GM18520 (cell line): ENCODE measurements around the gene MLLT1.

Source experiments
- ATAC-seq: cut with Tn5 transposase; IDR thresholded peaks from one replicate; pipeline ENCODE4 v1.9.1; 2021; ENCODE audit not compliant: unreplicated experiment

Gene MLLT1

DNA sequence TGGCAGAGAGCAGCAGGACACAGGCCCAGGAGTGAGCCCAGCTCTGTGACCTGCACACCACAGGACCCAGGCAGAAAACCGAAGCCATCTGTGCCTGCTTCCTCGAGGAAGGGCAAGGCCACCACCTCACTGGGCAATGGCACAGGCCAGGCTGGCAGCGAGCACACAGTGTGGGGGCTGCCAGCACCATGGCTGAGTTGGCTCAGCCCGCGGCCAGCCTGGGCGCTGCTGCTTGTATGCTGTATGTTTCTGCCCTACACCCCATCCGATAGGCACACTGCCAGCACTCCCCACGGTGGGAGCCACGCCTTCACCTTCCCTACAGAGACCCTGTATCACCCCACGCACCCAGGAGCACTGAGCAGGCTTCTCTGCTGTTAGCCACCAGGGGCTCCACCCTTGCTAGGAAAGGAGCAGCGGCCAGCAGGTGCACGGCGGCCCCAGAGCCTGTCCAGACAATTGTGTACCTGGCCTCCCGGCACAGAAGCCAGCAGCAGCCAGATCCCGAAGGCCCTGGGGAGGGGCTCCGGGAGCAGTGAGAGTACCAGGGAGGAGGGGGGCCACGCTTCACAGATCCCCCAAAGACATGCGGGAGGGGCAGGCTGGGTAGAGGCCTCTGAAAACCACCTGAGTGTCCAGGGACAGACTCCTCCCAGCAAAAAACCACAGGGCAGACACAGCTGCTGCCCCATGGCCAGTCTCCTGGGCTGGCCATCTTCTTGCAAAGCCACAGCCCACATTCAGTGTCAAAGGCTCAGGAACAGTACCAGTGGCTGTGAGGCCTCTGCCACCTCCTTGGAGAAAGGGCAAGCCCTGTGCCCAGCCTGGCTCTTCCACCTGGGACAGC lies 56.1 kb downstream of the MLLT1 start:
- ATAC-seq: no peak

DNA sequence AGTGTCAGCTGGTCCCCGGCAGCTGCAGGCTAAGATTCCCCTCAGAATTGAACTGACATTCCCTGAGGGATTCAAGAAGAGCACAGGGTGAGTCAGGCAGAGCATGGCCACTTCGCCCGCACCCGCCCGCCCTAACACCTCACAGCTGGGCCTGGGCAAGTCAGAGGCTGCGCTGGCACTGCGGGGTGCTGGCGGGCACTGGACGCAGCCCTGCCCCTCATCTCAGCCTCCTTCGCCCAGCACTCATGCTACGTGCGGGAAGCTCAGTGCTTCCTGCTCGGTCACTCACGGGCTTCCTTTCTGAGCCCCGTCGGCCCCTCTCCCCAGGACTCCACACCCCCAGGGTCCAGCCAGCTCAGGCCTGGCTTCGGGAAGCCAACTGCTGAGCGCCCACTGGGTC lies 56.9 kb downstream of the MLLT1 start:
- ATAC-seq: no peak

DNA sequence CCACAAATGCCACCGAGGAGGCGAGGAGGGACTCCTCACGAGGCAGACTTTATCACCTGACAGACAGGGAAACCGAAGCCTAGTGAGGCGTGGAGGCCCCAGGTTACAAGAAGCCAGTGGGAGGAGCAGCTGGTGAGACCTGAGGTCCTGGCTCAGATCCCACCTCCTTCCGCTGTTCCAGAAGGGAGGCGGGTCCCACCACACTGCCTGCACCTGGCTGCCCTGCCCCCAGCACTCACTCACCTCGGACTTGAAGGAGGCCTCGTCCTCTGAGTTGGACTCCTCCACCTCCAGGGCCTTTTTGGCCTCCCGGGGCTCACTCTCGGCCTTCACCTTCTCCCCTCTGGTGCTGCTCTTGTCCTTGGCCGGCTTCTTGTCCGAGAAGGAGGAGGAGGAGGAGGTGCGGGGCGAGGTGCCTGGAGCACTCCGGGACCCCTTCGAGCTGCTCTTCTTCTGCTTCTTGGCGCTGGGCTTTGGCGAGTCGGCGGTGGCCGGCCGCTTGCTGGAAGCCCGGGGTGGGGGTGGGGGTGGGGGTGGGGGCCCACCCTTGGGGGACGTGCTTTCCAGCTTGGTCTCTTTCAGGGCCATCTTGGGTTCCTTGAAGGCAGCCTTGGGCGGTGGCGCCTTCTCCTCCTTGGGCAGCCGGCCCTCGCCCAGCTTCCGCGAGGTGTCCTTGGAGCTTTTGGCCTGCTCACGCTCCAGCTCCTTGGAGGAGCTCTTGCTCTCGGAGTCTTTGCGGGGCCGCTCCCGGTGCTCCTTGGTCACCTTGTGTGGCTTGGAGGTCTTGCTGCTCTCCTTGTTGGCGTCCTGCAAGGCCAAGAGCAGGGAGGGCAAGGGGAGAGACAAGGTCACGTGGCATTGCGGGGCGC lies 57.7 kb downstream of the MLLT1 start:
- ATAC-seq: no peak

GRCh38 chr19:6221220-6221877 lies 58.4 kb downstream of the MLLT1 start:
- no peak for ATAC-seq

DNA sequence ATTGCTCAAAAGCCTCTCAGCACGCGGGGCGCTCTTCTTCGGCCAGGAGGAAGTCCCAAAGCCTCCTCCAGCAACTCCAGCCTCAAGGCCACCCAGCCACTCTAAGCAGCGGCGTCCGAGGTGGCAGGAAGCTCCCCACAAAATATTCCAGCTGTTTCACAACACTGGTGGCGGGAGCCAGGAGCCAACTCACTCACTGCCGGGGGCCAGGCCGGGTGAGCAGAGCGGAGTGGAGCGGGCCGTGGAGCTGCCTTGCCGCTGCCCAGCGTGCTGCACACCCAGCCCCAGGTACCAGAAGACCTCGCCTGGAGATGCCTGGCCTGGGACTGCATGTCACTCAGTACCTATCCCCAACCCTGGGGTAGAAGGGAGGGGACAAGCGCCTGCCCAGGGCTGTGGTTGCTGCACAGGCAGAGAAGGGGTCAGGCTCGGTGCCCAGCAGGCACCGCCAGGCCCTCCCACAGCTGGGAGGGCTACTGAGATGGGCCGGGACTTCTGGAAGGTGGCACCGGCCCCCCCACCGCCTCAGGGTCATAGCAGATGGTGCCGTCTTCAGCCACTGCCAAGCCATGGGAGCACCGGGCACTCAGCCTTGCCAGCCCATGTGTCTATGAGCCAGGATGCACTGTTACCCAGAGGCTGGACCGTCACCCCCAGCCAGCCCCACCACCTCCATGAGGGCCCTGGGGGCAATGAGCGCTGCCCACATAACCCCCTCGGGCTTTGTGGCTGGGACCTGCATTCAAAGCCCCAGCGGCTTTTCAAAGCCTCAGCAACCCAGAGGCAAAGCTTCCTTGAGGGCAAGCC lies 59.2 kb downstream of the MLLT1 start:
- no peak for ATAC-seq

DNA sequence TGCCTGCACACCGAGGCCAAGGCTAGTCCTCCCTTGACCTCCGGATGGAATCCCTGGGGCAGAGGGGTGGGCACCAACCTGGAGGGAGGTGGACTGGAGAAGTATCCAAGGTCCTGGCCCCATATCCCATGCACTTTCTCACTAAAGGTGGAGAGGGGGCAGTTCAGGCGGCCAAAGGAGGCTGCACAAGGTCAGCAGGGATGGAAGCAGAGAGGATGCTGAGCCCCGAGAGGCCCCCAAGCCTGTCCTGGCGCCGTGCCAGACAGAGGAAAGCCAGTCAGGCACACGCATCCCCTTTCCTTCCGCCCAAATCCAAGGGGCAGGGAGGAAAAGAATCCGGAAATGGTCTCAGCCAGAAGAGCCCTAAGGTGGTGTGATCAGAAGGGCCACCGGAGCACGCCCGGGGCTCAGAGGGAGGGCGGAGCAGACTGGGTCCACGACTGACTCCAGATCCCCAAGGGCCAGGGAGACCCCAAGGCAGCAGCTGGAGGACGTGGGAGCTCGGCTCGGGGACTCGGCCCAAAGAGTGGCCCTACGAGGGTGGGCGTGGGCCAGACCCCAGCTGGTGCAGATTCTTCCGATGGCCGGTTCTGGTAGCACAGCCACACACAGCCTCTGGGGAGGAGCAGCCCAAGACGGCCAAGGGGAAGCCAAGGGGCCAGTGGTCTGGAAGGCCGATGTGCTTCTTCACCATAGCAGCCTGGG lies 60.0 kb downstream of the MLLT1 start:
- no peak for ATAC-seq

DNA sequence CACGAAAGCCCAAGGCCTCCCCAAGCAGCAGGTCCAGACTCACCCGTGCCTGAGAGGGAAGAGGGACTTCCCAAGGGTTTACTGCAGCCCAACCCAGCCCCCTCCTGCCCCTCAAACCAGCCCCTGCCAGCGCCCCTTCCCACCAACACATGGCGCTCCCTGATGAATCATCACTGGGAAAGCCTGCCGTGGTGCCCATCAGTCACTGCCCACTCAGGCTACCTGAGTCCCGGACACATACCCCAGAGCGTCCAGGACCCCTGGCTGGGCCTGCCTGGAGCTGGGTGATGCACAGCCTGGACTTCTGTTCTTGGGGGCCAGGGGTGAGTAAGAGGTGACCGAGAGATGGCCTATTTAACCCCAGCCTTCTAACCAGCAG lies 60.6 kb downstream of the MLLT1 start:
- ATAC-seq: no peak

DNA sequence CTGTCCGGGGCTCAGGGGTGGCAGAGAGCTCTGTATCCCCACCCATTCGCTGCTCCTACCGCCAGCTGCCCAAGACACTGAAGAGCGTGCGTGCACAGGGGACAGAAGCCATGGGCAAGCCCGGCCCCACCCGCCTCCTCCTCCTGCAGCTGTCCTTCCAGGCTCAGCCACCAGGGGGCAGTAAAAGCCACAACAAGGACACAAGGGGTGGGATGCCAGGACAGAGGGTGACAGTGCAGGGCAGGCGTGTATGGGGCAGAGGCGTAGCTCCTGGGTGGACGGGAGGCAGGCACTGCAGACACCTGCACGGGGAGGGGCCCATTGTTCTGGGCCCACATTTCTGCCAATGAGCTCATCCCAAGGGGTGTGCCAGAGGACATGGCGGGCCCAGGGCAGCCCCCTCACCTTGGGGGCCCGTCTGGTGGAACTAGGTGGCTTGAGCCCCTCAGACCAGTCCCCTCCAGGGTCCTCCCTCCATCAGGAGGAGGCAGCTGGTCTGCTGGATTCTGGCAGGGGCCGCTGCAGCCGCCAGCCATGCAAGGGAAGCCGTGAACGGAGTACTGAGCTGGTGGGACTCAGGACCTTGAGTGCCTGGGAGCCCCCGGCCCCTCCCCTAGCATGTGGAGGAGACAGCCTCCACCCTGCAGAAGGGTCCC lies 61.2 kb downstream of the MLLT1 start:
- ATAC-seq: no peak

- ATAC-seq: no peak
These were observed 61.9 kb downstream of the MLLT1 start for GRCh38 chr19:6217752-6218334.

- no peak for ATAC-seq
These were observed 62.6 kb downstream of the MLLT1 start for GRCh38 chr19:6216996-6217751.

DNA sequence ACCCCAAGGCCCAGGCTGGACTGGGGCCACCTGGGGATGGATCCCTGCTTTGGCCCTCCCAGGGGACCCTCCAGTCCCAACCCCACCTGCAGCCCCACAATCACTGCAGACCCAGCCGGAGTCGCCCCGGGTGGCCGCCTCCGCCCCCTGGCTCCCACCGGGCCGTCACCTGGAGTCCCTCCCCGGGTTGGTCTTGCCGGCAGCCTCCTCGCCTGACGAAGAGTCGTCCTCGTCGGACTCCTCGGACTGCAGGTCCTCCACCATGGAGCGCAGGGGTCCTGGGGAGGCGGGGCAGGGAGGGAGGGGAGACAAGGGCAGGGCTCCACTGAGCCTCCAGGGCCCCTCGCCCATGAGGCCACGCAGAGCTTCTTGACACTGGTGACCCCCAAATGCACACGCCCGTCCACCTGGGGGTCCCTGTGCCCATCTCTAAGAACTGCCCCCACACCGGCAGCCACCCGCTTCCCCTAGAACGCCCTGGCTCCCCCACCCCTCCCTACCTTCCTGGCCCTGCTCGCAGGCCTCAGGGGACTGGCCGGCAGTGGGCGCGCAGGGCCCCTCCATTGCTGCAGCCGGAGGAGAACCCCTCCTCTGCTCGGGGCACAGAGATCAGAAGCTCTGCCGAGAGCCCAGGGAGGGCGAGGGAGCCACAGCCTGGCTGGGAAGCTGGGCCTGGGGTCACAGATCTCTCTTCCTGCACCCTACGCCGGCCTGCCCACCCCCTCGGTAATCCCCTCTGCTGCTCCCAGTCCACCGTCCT lies 63.4 kb downstream of the MLLT1 start:
- no peak for ATAC-seq

GRCh38 chr19:6215701-6216235 lies 64.0 kb downstream of the MLLT1 start:
- no peak for ATAC-seq

DNA sequence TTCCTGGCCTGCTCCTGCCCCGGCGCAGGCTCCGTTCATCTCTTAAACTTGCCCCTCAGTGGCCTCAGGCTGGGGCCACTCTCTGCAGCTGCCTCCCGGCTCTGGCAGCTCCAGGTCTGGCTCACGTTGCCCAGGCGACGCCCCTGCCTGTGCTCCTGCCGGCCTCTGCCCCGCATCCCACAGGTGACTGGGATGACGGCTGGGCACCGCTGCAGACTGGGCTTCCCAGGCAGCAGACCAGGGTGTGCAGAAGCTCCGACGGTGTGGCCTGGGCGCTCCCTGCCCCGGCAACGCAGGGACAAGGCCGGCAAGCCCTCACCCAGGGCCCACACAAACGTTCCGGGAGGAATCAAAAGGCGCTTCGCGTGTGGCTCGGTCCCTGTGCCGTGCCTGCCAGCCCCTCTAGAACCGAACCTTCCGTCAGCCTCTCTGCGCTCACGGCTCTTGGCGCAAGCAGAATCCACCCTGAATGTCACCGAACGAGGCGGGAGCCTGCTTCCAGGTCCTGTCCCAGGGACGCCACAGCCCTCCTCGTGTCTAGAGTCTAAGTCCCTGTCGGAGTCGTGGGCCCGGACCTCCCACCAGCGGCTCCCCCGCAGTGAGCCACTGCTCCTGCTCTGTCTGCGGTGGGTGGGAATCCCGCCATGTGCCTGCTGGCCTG lies 64.8 kb downstream of the MLLT1 start:
- no peak for ATAC-seq

DNA sequence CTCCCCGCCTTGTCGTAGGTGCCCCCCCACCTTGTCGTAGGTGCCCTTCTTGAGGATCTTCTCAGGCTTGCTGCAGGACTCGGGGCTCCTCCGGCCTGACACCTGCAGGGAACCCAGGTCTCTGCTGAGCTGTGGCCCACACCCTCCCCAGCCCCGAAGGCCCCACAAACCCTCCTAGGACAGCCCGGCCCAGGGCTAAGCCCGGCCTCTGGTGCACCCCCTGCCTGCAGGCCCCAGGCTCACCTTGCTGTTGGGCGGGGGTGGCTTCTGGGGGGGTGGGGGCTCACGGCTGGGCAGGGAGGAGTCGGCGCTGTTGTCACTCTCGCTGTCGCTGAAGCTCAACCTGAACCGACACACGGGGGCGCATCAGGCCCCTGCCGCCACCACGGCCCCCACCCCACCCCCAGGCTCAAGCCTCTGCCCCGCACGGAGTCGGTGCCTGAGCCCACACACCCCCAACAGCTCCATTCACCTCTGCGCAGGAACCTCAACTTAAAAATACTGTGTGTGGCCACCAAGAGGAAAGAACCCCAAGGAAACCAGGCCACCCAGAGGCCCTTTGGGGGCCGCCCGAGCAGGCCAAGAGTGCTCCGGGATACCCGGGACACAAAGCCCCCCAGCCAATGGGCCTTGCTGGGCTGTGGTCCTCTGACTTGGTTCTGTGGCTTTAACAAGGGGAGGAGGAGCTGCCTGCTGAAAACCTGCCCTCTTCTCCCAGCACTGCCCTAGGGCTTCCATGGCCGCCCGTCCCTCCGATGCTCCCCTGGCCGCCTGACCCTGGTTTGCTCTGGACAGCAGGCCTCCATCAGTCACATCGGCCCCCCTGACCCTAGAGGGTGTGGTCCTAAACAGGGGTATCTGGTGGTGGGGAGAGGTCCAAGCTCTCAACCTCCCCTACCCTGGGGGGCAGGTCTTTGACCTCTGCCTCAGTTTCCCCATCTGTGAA lies 65.8 kb downstream of the MLLT1 start:
- no peak for ATAC-seq

- no peak for ATAC-seq
These were observed 66.5 kb downstream of the MLLT1 start for GRCh38 chr19:6213266-6213595.
